Measurements from ENCODE around the gene MITF. TPM values are rescaled to one million over a fixed set of nuclear protein-coding genes. Genes with fewer than 3 reads are reported as not detected.

The MITF gene
- total RNA-seq, 1 donor from 2014 or later: not detected

DNA sequence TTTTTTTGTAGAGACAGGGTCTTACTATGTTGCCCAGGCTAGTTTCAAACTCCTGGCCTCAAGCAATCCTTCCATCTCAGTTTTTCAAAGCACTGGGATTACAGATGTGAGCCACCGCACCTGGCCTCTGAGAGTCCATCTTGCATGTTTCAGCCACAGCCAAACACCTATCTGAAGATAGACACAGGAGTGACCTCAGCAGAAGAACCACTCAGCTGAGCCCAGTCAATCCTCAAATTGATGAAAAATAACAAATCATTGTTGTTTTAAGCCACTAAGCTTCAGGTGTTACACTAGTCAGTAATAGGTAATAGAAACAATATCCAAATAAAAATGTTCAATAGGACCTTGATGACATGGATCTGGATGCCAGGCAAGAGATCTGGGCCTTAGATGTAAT is 38.3 kb upstream of the MITF start:
- intact Hi-C loops (cut with micrococcal nuclease): no loop called here
- Mint-ChIP-seq H3K9me3 (peaks cover 5% of the 10 kb centered on the region), H3K4me3 (no peak overlapping the region), H3K27ac (no peak overlapping the region), H3K36me3 (ENCODE audit: low read depth) (no peaks in the 10 kb centered on the region), H3K4me1 (no peaks in the 10 kb centered on the region), H3K27me3 (peaks cover 5% of the 10 kb centered on the region)
- POLR2A ChIA-PET: no interaction called here
- TF ChIP-seq CTCF (IDR thresholded peaks at IDR 0.05): no peak
- CTCF ChIA-PET: no interaction called here
- no peak for DNase-seq
- no peak for ATAC-seq (ENCODE audit: low read depth)

GRCh38 chr3:69710153-69710977 is 28.9 kb upstream of the MITF start:
- no peaks in the 10 kb centered on the region for H3K9me3 Mint-ChIP-seq
- H3K36me3 Mint-ChIP-seq (ENCODE audit: low read depth): no peaks in the 10 kb centered on the region
- TF ChIP-seq CTCF (IDR thresholded peaks at IDR 0.05): no peak
- H3K27me3 Mint-ChIP-seq: peaks cover 2% of the 10 kb centered on the region
- POLR2A ChIA-PET: no interaction called here
- DNase-seq (no peak), ATAC-seq (ENCODE audit: low read depth) (no peak)
- H3K4me3 Mint-ChIP-seq: no peak overlapping the region
- H3K27ac Mint-ChIP-seq: no peak overlapping the region
- CTCF ChIA-PET: no interaction called here
- no peaks in the 10 kb centered on the region for H3K4me1 Mint-ChIP-seq
- intact Hi-C loops (cut with micrococcal nuclease): no loop called here

- intact Hi-C loops (cut with micrococcal nuclease): no loop called here
- peaks cover 2% of the 10 kb centered on the region for H3K27me3 Mint-ChIP-seq
- no peak overlapping the region for H3K4me3 Mint-ChIP-seq
- TF ChIP-seq CTCF (IDR thresholded peaks at IDR 0.05): no peak
- no peak for DNase-seq
- no peaks in the 10 kb centered on the region for H3K4me1 Mint-ChIP-seq
- H3K9me3 Mint-ChIP-seq: no peaks in the 10 kb centered on the region
- ChIA-PET POLR2A (no interaction called here), CTCF (no interaction called here)
- no peak overlapping the region for H3K27ac Mint-ChIP-seq
- H3K36me3 Mint-ChIP-seq (ENCODE audit: low read depth): no peaks in the 10 kb centered on the region
- no peak for ATAC-seq (ENCODE audit: low read depth)
These were observed 27.0 kb upstream of the MITF start for GRCh38 chr3:69712269-69712668.

- ChIA-PET POLR2A (no interaction called here), CTCF (no interaction called here)
- DNase-seq (no peak), ATAC-seq (ENCODE audit: low read depth) (no peak)
- Mint-ChIP-seq H3K36me3 (ENCODE audit: low read depth) (no peaks in the 10 kb centered on the region), H3K27me3 (peaks cover 2% of the 10 kb centered on the region), H3K27ac (no peak overlapping the region), H3K4me1 (no peaks in the 10 kb centered on the region), H3K9me3 (no peaks in the 10 kb centered on the region), H3K4me3 (no peak overlapping the region)
- intact Hi-C loops (cut with micrococcal nuclease): no loop called here
- no peak for TF ChIP-seq CTCF (IDR thresholded peaks at IDR 0.05)
These were observed 26.3 kb upstream of the MITF start for GRCh38 chr3:69712933-69713332.

DNA sequence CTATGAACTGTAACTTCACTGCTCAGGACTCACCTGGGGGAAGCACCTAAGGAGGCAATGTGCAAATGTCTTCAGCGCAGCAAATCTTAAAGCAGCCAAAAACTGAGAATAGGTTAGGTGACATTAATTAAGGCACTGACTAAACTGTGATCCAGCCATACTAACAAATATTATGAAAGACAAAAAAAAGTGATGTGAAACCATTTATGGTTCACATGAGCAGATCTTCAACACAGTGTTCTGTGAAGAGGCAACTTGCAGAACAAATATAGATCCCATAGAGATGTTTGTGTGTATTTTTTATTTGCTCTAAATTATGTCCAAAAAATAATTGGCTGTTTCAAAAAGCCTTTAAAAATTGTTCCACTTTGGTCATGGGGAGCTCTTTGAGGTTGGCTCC is 24.1 kb upstream of the MITF start:
- TF ChIP-seq CTCF (IDR thresholded peaks at IDR 0.05): no peak
- no peak overlapping the region for H3K27ac Mint-ChIP-seq
- POLR2A ChIA-PET: no interaction called here

More for the DNA sequence above, 24.1 kb upstream of the MITF start:
- Mint-ChIP-seq H3K4me3 (no peak overlapping the region), H3K27me3 (peaks cover 3% of the 10 kb centered on the region), H3K36me3 (ENCODE audit: low read depth) (no peaks in the 10 kb centered on the region), H3K4me1 (no peaks in the 10 kb centered on the region), H3K9me3 (no peaks in the 10 kb centered on the region)
- CTCF ChIA-PET: no interaction called here
- intact Hi-C loops (cut with micrococcal nuclease): no loop called here
- ATAC-seq (ENCODE audit: low read depth): no peak
- DNase-seq: no peak
